H1 (cell line): ENCODE data around the gene CDT1. TPM values are rescaled to one million over a fixed set of nuclear protein-coding genes. Genes with fewer than 3 reads are reported as not detected.

ENCODE experiments used
- CTCF ChIA-PET: fragments of 300-600 bp; sonication (Branson Sonifier 250); formaldehyde crosslinking; loops from one replicate; lab custom pipeline; 2021; ENCODE audit not compliant: partially characterized antibody; lab: Charles Lee
- POLR2A ChIA-PET: fragments of 300-600 bp; sonication (Branson Sonifier 250); formaldehyde crosslinking; loops from one replicate; lab custom pipeline; 2021; ENCODE audit warnings: inconsistent platforms; ENCODE audit not compliant: partially characterized antibody; lab: Charles Lee
- DNase-seq, 2 experiments: peaks; one replicate each; pipeline versions ENCODE4 v3.0.0 to v3.0.0-alpha.2; 2010 to 2022; ENCODE audit warnings: low spot score in 2 of 2, low read depth in 1 of 2, mixed read lengths in 1 of 2
- FAIRE-seq: peaks from 2 replicates; lab custom pipeline; 2011; peaks lifted over from hg19 to GRCh38; lab: Jason Lieb, UNC
- H2AFZ ChIP-seq: 2 replicates; pipeline ENCODE4 v1.8.1; 2012; ENCODE audit warnings: low read length, inconsistent platforms
- H2AK5ac ChIP-seq: 2 replicates; pipeline ENCODE4 v1.6.1; 2013; ENCODE audit warnings: low read depth, low read length
- H2BK120ac ChIP-seq: replicated peaks from 2 replicates; pipeline ENCODE3; 2013; ENCODE audit warnings: low read depth, low read length, inconsistent platforms
- H2BK12ac ChIP-seq: 2 replicates; pipeline ENCODE4 v1.6.1; 2013; ENCODE audit warnings: low read depth, low read length
- H2BK15ac ChIP-seq: 2 replicates; pipeline ENCODE4 v1.6.1; 2013; ENCODE audit warnings: low read length
- H2BK20ac ChIP-seq: 2 replicates; pipeline ENCODE4 v1.6.1; 2013; ENCODE audit warnings: low read length
- H2BK5ac ChIP-seq: 2 replicates; pipeline ENCODE4 v1.6.1; 2013; ENCODE audit warnings: low read depth, low read length
- H3K14ac ChIP-seq: 2 replicates; pipeline ENCODE4 v1.6.1; 2013; ENCODE audit warnings: inconsistent platforms; ENCODE audit not compliant: insufficient read length
- H3K18ac ChIP-seq: 2 replicates; pipeline ENCODE4 v1.6.1; 2013; ENCODE audit warnings: low read length; ENCODE audit errors: extremely low read depth
- H3K23ac ChIP-seq: 2 replicates; pipeline ENCODE4 v1.6.1; 2013; ENCODE audit warnings: inconsistent platforms; ENCODE audit not compliant: insufficient read length
- H3K23me2 ChIP-seq: 2 replicates; pipeline ENCODE4 v1.6.1; 2013; ENCODE audit warnings: low read depth, low read length
- H3K27ac ChIP-seq: 2 replicates; pipeline ENCODE4 v1.6.1; 2011; ENCODE audit warnings: low read depth, low read length, inconsistent platforms
- H3K27me3 ChIP-seq, 4 experiments: replicated peaks in 1 of 4; 1 replicate in 1 of 4; 2 replicates in 3 of 4; pipeline versions ENCODE4 v1.6.1 to v1.8.1; 2011 to 2013; ENCODE audit warnings: low read length in 3 of 4, mild to moderate bottlenecking in 3 of 4, inconsistent platforms in 2 of 4, mixed read lengths in 2 of 4, moderate library complexity in 1 of 4; ENCODE audit not compliant: control insufficient read depth in 3 of 4, insufficient read depth in 3 of 4; ENCODE audit errors: extremely low read depth in 1 of 4
- H3K36me3 ChIP-seq, 4 experiments: 2 replicates each; pipeline versions ENCODE4 v1.6.1 to v1.8.1; 2011 to 2013; ENCODE audit warnings: mild to moderate bottlenecking in 4 of 4, low read length in 3 of 4, moderate library complexity in 2 of 4, control low read depth in 1 of 4, inconsistent platforms in 1 of 4; ENCODE audit not compliant: insufficient read depth in 4 of 4, control insufficient read depth in 2 of 4
- H3K4ac ChIP-seq: replicated peaks from 2 replicates; pipeline ENCODE3; 2013; ENCODE audit warnings: low read length, low read depth, mixed read lengths, inconsistent platforms; ENCODE audit not compliant: insufficient read length
- H3K4me1 ChIP-seq, 4 experiments: replicated peaks in 1 of 4; 1 replicate in 1 of 4; 2 replicates in 3 of 4; pipeline versions ENCODE4 v1.6.1 to v1.8.1; 2011 to 2013; ENCODE audit warnings: low read length in 3 of 4, inconsistent platforms in 2 of 4, mixed read lengths in 1 of 4; ENCODE audit not compliant: insufficient read depth in 4 of 4, control insufficient read depth in 3 of 4
- H3K4me2 ChIP-seq, 2 experiments: 2 replicates each; pipeline versions ENCODE4 v1.6.1 to v1.8.1; 2011 to 2013; ENCODE audit warnings: low read depth in 2 of 2, low read length in 2 of 2, control low read depth in 1 of 2, inconsistent platforms in 1 of 2, mild to moderate bottlenecking in 1 of 2; ENCODE audit not compliant: insufficient read depth in 1 of 2
- H3K4me3 ChIP-seq, 4 experiments: fragments of 200-600, 300-600 bp in 1 of 4; sonication (generic), shearing (Covaris generic), sonication (Bioruptor Twin) in 1 of 4; 2 replicates each; pipeline versions ENCODE4 v1.5.1 to v1.8.1; 2011 to 2016; ENCODE audit warnings: low read length in 4 of 4, low read depth in 3 of 4, control low read depth in 2 of 4, inconsistent platforms in 2 of 4, mild to moderate bottlenecking in 2 of 4, mixed read lengths in 1 of 4, moderate library complexity in 1 of 4; ENCODE audit not compliant: insufficient read depth in 2 of 4; ENCODE audit errors: extremely low read depth in 1 of 4
- H3K56ac ChIP-seq: replicated peaks from 2 replicates; pipeline ENCODE3; 2013; ENCODE audit warnings: low read depth, mild to moderate bottlenecking, mixed read lengths, low read length, inconsistent platforms; ENCODE audit not compliant: insufficient read length
- H3K79me1 ChIP-seq: 2 replicates; pipeline ENCODE4 v1.6.1; 2013; ENCODE audit warnings: low read depth, low read length, control low read depth
- H3K79me2 ChIP-seq, 2 experiments: 2 replicates each; pipeline versions ENCODE4 v1.6.1 to v1.8.1; 2012 to 2013; ENCODE audit warnings: low read length in 2 of 2, mild to moderate bottlenecking in 2 of 2, inconsistent platforms in 1 of 2; ENCODE audit not compliant: insufficient read depth in 2 of 2, control insufficient read depth in 1 of 2
- H3K9ac ChIP-seq, 4 experiments: replicated peaks in 1 of 4; 1 replicate in 1 of 4; 2 replicates in 3 of 4; pipeline versions ENCODE4 v1.6.1 to v1.8.1; 2011 to 2013; ENCODE audit warnings: low read depth in 3 of 4, low read length in 3 of 4, control low read depth in 2 of 4, mild to moderate bottlenecking in 2 of 4, moderate library complexity in 2 of 4, inconsistent platforms in 1 of 4; ENCODE audit errors: extremely low read depth in 1 of 4
- H3K9me3 ChIP-seq, 2 experiments: 2 replicates each; pipeline versions ENCODE4 v1.6.1 to v1.8.1; 2012 to 2013; ENCODE audit warnings: mild to moderate bottlenecking in 2 of 2, moderate library complexity in 2 of 2, control low read depth in 1 of 2, inconsistent platforms in 1 of 2, low read depth in 1 of 2, low read length in 1 of 2, mixed read lengths in 1 of 2; ENCODE audit not compliant: insufficient read depth in 2 of 2
- H4K20me1 ChIP-seq, 2 experiments: replicated peaks in 1 of 2; 2 replicates each; pipeline versions ENCODE3 to v1.8.1; 2011 to 2013; ENCODE audit warnings: inconsistent platforms in 2 of 2, low read length in 2 of 2, mild to moderate bottlenecking in 1 of 2; ENCODE audit not compliant: insufficient read depth in 2 of 2, control insufficient read depth in 1 of 2
- H4K5ac ChIP-seq: 2 replicates; pipeline ENCODE4 v1.6.1; 2013; ENCODE audit warnings: low read length, low read depth, mixed read lengths, inconsistent platforms; ENCODE audit not compliant: insufficient read length
- H4K8ac ChIP-seq: 2 replicates; pipeline ENCODE4 v1.8.0; 2013; ENCODE audit warnings: mild to moderate bottlenecking, moderate library complexity, low read length, inconsistent platforms; ENCODE audit not compliant: insufficient read depth; ENCODE audit errors: extremely low read depth
- H4K91ac ChIP-seq: replicated peaks from 2 replicates; pipeline ENCODE3; 2013; ENCODE audit warnings: low read length, mixed read lengths, inconsistent platforms; ENCODE audit not compliant: insufficient read length
- YY1 ChIP-seq: IDR thresholded peaks from 2 replicates; pipeline ENCODE4 v1.6.1; 2011; ENCODE audit warnings: low read depth, mild to moderate bottlenecking, low read length
- WGBS, 2 experiments: shearing (Covaris generic) in 1 of 2; methylation state at CpG; one replicate each; pipeline versions ENCODE4 v1.1.6 to v1.1.7; 2013 to 2015; ENCODE audit warnings: low lambda C conversion rate in 2 of 2, mixed read lengths in 2 of 2, inconsistent platforms in 1 of 2, low coverage in 1 of 2, missing lambda C conversion rate in 1 of 2; ENCODE audit not compliant: insufficient replicate concordance in 2 of 2, insufficient coverage in 1 of 2, insufficient read length in 1 of 2; ENCODE audit errors: extremely low coverage in 1 of 2, missing lambda C conversion rate in 1 of 2; 5-methylcytosine and 5-hydroxymethylcytosine counted together
- polyA plus RNA-seq, 7 experiments: library from polyadenylated mRNA; depleted of rRNA in 3 of 7; stranded (reverse) in 5 of 7; unstranded in 2 of 7; fragments of >200 nt in 5 of 7; fragments of 200-250 nt in 2 of 7; gene quantifications; 1 replicate in 5 of 7; 2 replicates in 1 of 7; 4 replicates in 1 of 7; pipeline versions ENCODE4 v1.2.1 to v1.2.3, GENCODE V29; 2011 to 2013; ENCODE audit warnings: missing spikeins in 2 of 7, mixed read lengths in 2 of 7
- total RNA-seq: library from RNA; stranded (reverse); fragmentation: NEBNext Ultra II Directional; extraction: Animal tissue kit (Norgen Biotek cat#: 25700); gene quantifications from 2 replicates; pipeline ENCODE4 v1.2.1, GENCODE V29; 2021

Gene CDT1
- total and polyA plus RNA-seq, 2 of the 8 experiments (the other 6 are each of a cell fraction or from before 2014, with no cell fraction given) = 76.7 to 95.4 TPM

- Histone ChIP-seq H2BK120ac (no peak overlapping the region), H3K23me2 (no peaks in the 10 kb centered on the region), H3K36me3 (peaks cover 0 to 2% (median 0%) of the 10 kb centered on the region in 4 experiments; a peak in 1 of 8 replicates), H2BK15ac (no peak overlapping the region), H3K27me3 (no peaks in the 10 kb centered on the region), H4K20me1 (peaks cover 0 to 5% of the 10 kb centered on the region in 2 experiments), H3K9me3 (peaks cover 0 to 5% of the 10 kb centered on the region in 2 experiments; a peak in 1 of 4 replicates), H3K27ac (no peak overlapping the region), H2AFZ (no peak overlapping the region), H3K18ac (no peak overlapping the region), H3K4me1 (no peaks in the 10 kb centered on the region), H3K4me3 (no peak overlapping the region), H3K79me1 (no peaks in the 10 kb centered on the region; the same call in 1 of the 2 replicates), H2BK5ac (no peak overlapping the region), H3K56ac (no peak overlapping the region), H4K91ac (no peak overlapping the region), H2AK5ac (no peak overlapping the region), H3K23ac (no peak overlapping the region), H3K14ac (no peak overlapping the region), H4K5ac (no peak overlapping the region), H3K4me2 (no peak overlapping the region), H3K9ac (no peak overlapping the region), H2BK12ac (no peak overlapping the region), H3K79me2 (no peaks in the 10 kb centered on the region), H3K4ac (no peak overlapping the region), H2BK20ac (no peak overlapping the region), H4K8ac (no peak overlapping the region)
- no peak for FAIRE-seq
- ChIA-PET POLR2A (interaction anchor here (1.4 kb wide), 1 partner anchor 17 kb away, joined by 4 read pairs; no protein-coding TSS in a partner anchor), CTCF (interaction anchor here (1.1 to 1.6 kb wide), 2 partner anchors 9 to 151 kb away, joined by 3 to 5 read pairs; no protein-coding TSS in a partner anchor)
- WGBS, 2 experiments = 93% methylated on average over 10 of the region's 21 CpGs; no CpG with 5 or more reads in 1 of the 2 experiments
- no peak for DNase-seq
- no peak for TF ChIP-seq YY1
Observed at GRCh38 chr16:88848557-88848956, 45.0 kb downstream of the CDT1 start.
